ENCODE data around the gene RNASEH2A. TPM values are rescaled to one million over a fixed set of nuclear protein-coding genes. Genes with fewer than 3 reads are reported as not detected.
"Not testable (repeated sequence)": the region's sequence is repeated elsewhere in the genome, so short reads cannot be mapped to it uniquely, and the experiment has no call there.

Gene RNASEH2A
- total and polyA plus RNA-seq, 12 donors = 1.8 to 11.5 (median 5.0) TPM

- 1% methylated on average over 29 of the region's 29 CpGs; no CpG with 5 or more reads in 1 of the 4 donors for WGBS, 4 donors
- Histone ChIP-seq H3K9me3 (replicated peaks in 1 of 3) (no peaks in the 10 kb centered on the region), H3K36me3 (replicated peaks in 1 of 2) (no peaks in the 10 kb centered on the region), H3K4me3 (peak overlapping the region in 1 of 4 donors; percentile 45), H3K4me1 (replicated peaks in 1 of 2) (peaks cover 7 to 10% of the 10 kb centered on the region in 2 donors), H3K27ac (peak overlapping the region in 1 of 5 donors; percentile 49), H3K27me3 (peaks cover 73% of the 10 kb centered on the region)
- no peak for TF ChIP-seq POLR2A (IDR thresholded peaks at IDR 0.05)
- TF ChIP-seq CTCF (IDR thresholded peaks at IDR 0.05) = no peak
- intact Hi-C loops (cut with DNase I) = loop anchor here (5.0 to 10.0 kb wide), 4 partner anchors 39 to 276 kb away; partner anchors contain the start of genes PRDX2 (in 1 of the 2) and THSD8 (in 1 of the 2)
- peak in 6 of 7 donors; percentile 30 to 84 (median 46) for DNase-seq
Measured at GRCh38 chr19:12841094-12841493, 34.7 kb downstream of the RNASEH2A start.

GRCh38 chr19:12842511-12842910 lies 36.1 kb downstream of the RNASEH2A start:
- Histone ChIP-seq H3K4me3 (no peak overlapping the region), H3K4me1 (replicated peaks in 1 of 2) (peaks cover 7 to 15% of the 10 kb centered on the region in 2 donors), H3K27me3 (peaks cover 71% of the 10 kb centered on the region), H3K9me3 (replicated peaks in 1 of 3) (no peaks in the 10 kb centered on the region), H3K36me3 (replicated peaks in 1 of 2) (no peaks in the 10 kb centered on the region), H3K27ac (no peak overlapping the region)
- intact Hi-C loops (cut with DNase I) = loop anchor here (5.0 to 10.0 kb wide), 4 partner anchors 40 to 278 kb away; partner anchors contain the start of genes PRDX2 (in 1 of the 2) and THSD8 (in 1 of the 2)
- no peak for TF ChIP-seq CTCF (IDR thresholded peaks at IDR 0.05)
- no peak for TF ChIP-seq POLR2A (IDR thresholded peaks at IDR 0.05)
- DNase-seq = no peak
- 83 to 90% (median 89%) methylated on average over 13 to 18 of the region's 18 CpGs for WGBS, 4 donors

- Histone ChIP-seq H3K27me3 (peaks cover 65% of the 10 kb centered on the region), H3K9me3 (replicated peaks in 1 of 3) (no peaks in the 10 kb centered on the region), H3K36me3 (replicated peaks in 1 of 2) (no peaks in the 10 kb centered on the region), H3K27ac (no peak overlapping the region), H3K4me3 (no peak overlapping the region), H3K4me1 (replicated peaks in 1 of 2) (peaks cover 7 to 18% of the 10 kb centered on the region in 2 donors)
- TF ChIP-seq POLR2A (IDR thresholded peaks at IDR 0.05) (no peak), CTCF (IDR thresholded peaks at IDR 0.05) (no peak)
- DNase-seq = no peak
- 71 to 88% (median 76%) methylated on average over 1 to 11 of the region's 11 CpGs for WGBS, 4 donors
- intact Hi-C loops (cut with DNase I) = loop anchor here (5.0 to 10.0 kb wide), 4 partner anchors 41 to 279 kb away; partner anchors contain the start of genes PRDX2 (in 1 of the 2) and THSD8 (in 1 of the 2)
Measured at GRCh38 chr19:12843328-12843727, 36.9 kb downstream of the RNASEH2A start.

GRCh38 chr19:12843999-12844732 lies 37.8 kb downstream of the RNASEH2A start:
- 63 to 87% (median 79%) methylated on average over 3 of the region's 3 CpGs for WGBS, 4 donors
- Histone ChIP-seq H3K4me3 (no peak overlapping the region), H3K36me3 (replicated peaks in 1 of 2) (no peaks in the 10 kb centered on the region), H3K9me3 (replicated peaks in 1 of 3) (no peaks in the 10 kb centered on the region), H3K27ac (no peak overlapping the region), H3K4me1 (replicated peaks in 1 of 2) (peaks cover 7 to 18% of the 10 kb centered on the region in 2 donors), H3K27me3 (peaks cover 57% of the 10 kb centered on the region)
- DNase-seq = no peak
- intact Hi-C loops (cut with DNase I) = loop anchor here (5.0 to 10.0 kb wide), 4 partner anchors 42 to 279 kb away; partner anchors contain the start of genes PRDX2 (in 1 of the 2) and THSD8 (in 1 of the 2)
- TF ChIP-seq CTCF (IDR thresholded peaks at IDR 0.05) (no peak), POLR2A (IDR thresholded peaks at IDR 0.05) (no peak)

- 70 to 82% (median 75%) methylated on average over 7 of the region's 7 CpGs for WGBS, 4 donors
- H3K9me3 ChIP-seq (replicated peaks in 1 of 3); DNase-seq; H3K27ac ChIP-seq; H3K4me1 ChIP-seq (replicated peaks in 1 of 2); H3K4me3 ChIP-seq; H3K36me3 ChIP-seq (replicated peaks in 1 of 2): not testable (repeated sequence)
- peaks cover 34% of the 10 kb centered on the region for H3K27me3 ChIP-seq
- intact Hi-C loops (cut with DNase I) = loop anchor here (10.0 kb wide), 2 partner anchors 82 to 282 kb away; no protein-coding TSS in a partner anchor
Measured at GRCh38 chr19:12846613-12847012, 40.2 kb downstream of the RNASEH2A start.

Measured in adrenal gland (tissue), 12 donors.